Heart right ventricle (tissue), 16 donors: Measurements from ENCODE around the gene EPO. TPM values are rescaled to one million over a fixed set of nuclear protein-coding genes. Genes with fewer than 3 reads are reported as not detected.

Experiments
- ATAC-seq, 8 donors: fragments of 200-7000 bp; cut with Tn5 transposase; one replicate each; pipeline ENCODE4 v1.9.1; 2020; ENCODE audit warnings: mild to moderate bottlenecking in 8 of 8, moderate library complexity in 8 of 8, moderate number of reproducible peaks in 1 of 8
- DNase-seq, 2 donors: peaks; one replicate each; pipeline ENCODE4 v3.0.0-alpha.2; 2020
- H3K27ac ChIP-seq, 10 donors: fragments of 200-600 bp; sonication (generic) in 2 of 10; one replicate each; pipeline versions ENCODE4 v1.5.0 to v1.8.0; 2020 to 2022; ENCODE audit warnings: mild to moderate bottlenecking in 3 of 10
- H3K27me3 ChIP-seq, 7 donors: fragments of 200-600 bp; one replicate each; pipeline ENCODE4 v1.8.0; 2021 to 2022; ENCODE audit warnings: mild to moderate bottlenecking in 2 of 7
- H3K36me3 ChIP-seq, 9 donors: fragments of 200-600 bp; sonication (generic) in 1 of 9; one replicate each; pipeline versions ENCODE4 v1.5.0 to v1.8.0; 2020 to 2022; ENCODE audit warnings: mild to moderate bottlenecking in 2 of 9
- H3K4me1 ChIP-seq, 9 donors: fragments of 200-600 bp; sonication (generic) in 1 of 9; one replicate each; pipeline versions ENCODE4 v1.5.0 to v1.8.0; 2020 to 2022; ENCODE audit warnings: mild to moderate bottlenecking in 4 of 9
- H3K4me3 ChIP-seq, 10 donors: fragments of 200-600 bp; sonication (generic) in 2 of 10; one replicate each; pipeline versions ENCODE4 v1.5.0 to v1.8.0; 2020 to 2022; ENCODE audit warnings: mild to moderate bottlenecking in 7 of 10, moderate library complexity in 2 of 10
- H3K9me3 ChIP-seq, 11 donors: fragments of 200-600 bp in 10 of 11; sonication (generic) in 2 of 11; one replicate each; pipeline versions ENCODE4 v1.5.0 to v1.8.0; 2013 to 2022; ENCODE audit warnings: mild to moderate bottlenecking in 2 of 11, control low read depth in 1 of 11, moderate library complexity in 1 of 11
- CTCF ChIP-seq, 9 donors: fragments of 200-600 bp; sonication (generic) in 2 of 9; IDR thresholded peaks; one replicate each; pipeline versions ENCODE4 v1.5.0 to v1.8.0; 2021 to 2022; ENCODE audit warnings: antibody characterized with exemption in 9 of 9, mild to moderate bottlenecking in 5 of 9, moderate library complexity in 1 of 9
- WGBS, 2 donors: extraction: QIAGEN DNeasy Blood & Tissue Kit; methylation state at CpG; one replicate each; pipeline ENCODE4 v1.1.7; 2013; ENCODE audit warnings: inconsistent platforms in 1 of 2; 5-methylcytosine and 5-hydroxymethylcytosine counted together
- intact Hi-C, 10 donors: fragments of 100-400 bp; cut with DNase I; formaldehyde crosslinking; loops; one replicate each; pipeline versions ENCODE4 v1.11.1 to v1.14.2; 2022
- polyA plus RNA-seq, 2 donors: library from polyadenylated mRNA; stranded (reverse); fragments of 200-250 nt; gene quantifications; one replicate each; pipeline ENCODE4 v1.2.3, GENCODE V29; 2013
- total RNA-seq, 10 donors: library from RNA; stranded (reverse); fragmentation: NEBNext Ultra II Directional in 3 of 10; extraction: Animal tissue kit (Norgen Biotek cat#: 25700) in 3 of 10; gene quantifications; one replicate each; pipeline versions ENCODE4 v1.2.1 to v1.2.4, GENCODE V29; 2021 to 2023
- donor health status: Arrhythmogenic right ventricular cardiomyopathy.
- donor health status: ischemic (EF 13 %, LVEDD 7.1; RV severe dilation, severe dysfunction).
- donor health status: healthy with polysubstance abuse.
- donor health status: DM: no; HTN: yes; CAD: no.
- donor health status: DM: no; HTN: no; CAD: no.
- donor health status: ischemic (EF 25% LVEDD 6.9; RV normal size, moderate dysfunction).
- donor health status: ischemic (EF 25% LVEDD 5.7; RV mildly dilated, moderate dysfunction).
- donor health status: healthy.
- donor health status: DM: yes; HTN: yes; CAD: no.
- donor health status: Ischemic cardiomyopathy.
- donor health status: ischemic (EF 35%, LVEDD 5.7; RV mildly dilated, moderate dysfunction).
- donor health status: nonischemic (EF 11% LVEDD 7.7; RV severe dilation, severe dysfunction).
- donor health status: DM: yes; HTN: yes; CAD: no.
- donor health status: PGD.
- donor health status: ischemic (EF 29% LVEDD 5.4; RV normal size, mild dysfunction).
- donor health status: nonischemic (EF 23%, LVEDD 6.1; RV moderate dilation, normal function).

Gene EPO
- total and polyA plus RNA-seq, 12 donors, result 0.23 TPM; not detected in 11

- WGBS, 2 donors, result 79 to 83% methylated on average over 21 to 23 of the region's 23 CpGs
Measured at GRCh38 chr7:100676501-100677306, 43.6 kb upstream of the EPO start.

GRCh38 chr7:100677308-100678267, 42.7 kb upstream of the EPO start:
- H3K9me3 ChIP-seq, result no peaks in the 10 kb centered on the region
- H3K4me3 ChIP-seq, result no peak overlapping the region
- WGBS, 2 donors, result 83 to 87% methylated on average over 36 of the region's 36 CpGs
- no peak for TF ChIP-seq CTCF (IDR thresholded peaks at IDR 0.05)
- ATAC-seq, result no peak
- H3K4me1 ChIP-seq, result peaks cover 0 to 54% (median 23%) of the 10 kb centered on the region in 9 donors
- H3K27ac ChIP-seq, result peak overlapping the region in 3 of 10 donors; percentile 34 to 97 (median 41)
- no peak for DNase-seq
- intact Hi-C loops, result loop anchor here in 3 of 10 donors (5.0 to 10.0 kb wide), 3 partner anchors 65 to 245 kb away; partner anchors contain the start of genes MOSPD3 (in 1 of the 3) and TSC22D4 (in 1 of the 3)
- H3K27me3 ChIP-seq, result no peaks in the 10 kb centered on the region
- peaks cover 0 to 65% (median 39%) of the 10 kb centered on the region in 9 donors for H3K36me3 ChIP-seq

More at GRCh38 chr7:100676501-100677306, 43.6 kb upstream of the EPO start:
- Histone ChIP-seq H3K4me1 (peaks cover 0 to 55% (median 23%) of the 10 kb centered on the region in 9 donors), H3K9me3 (no peaks in the 10 kb centered on the region), H3K27me3 (no peaks in the 10 kb centered on the region), H3K4me3 (peak overlapping the region in 9 of 10 donors; percentile 95 to 99 (median 96)), H3K27ac (peak overlapping the region; percentile 78 to 100 (median 98)), H3K36me3 (peaks cover 0 to 56% (median 30%) of the 10 kb centered on the region in 9 donors)
- TF ChIP-seq CTCF (IDR thresholded peaks at IDR 0.05), result no peak
- ATAC-seq, result no peak
- DNase-seq, result no peak
- intact Hi-C loops, result loop anchor here in 3 of 10 donors (5.0 to 10.0 kb wide), 3 partner anchors 64 to 244 kb away; partner anchors contain the start of genes MOSPD3 (in 1 of the 3) and TSC22D4 (in 1 of the 3)

GRCh38 chr7:100678291-100678984, 41.8 kb upstream of the EPO start:
- no peak for TF ChIP-seq CTCF (IDR thresholded peaks at IDR 0.05)
- H3K27me3 ChIP-seq, result no peaks in the 10 kb centered on the region
- WGBS, 2 donors, result 72 to 73% methylated on average over 34 to 35 of the region's 35 CpGs
- peaks cover 0 to 49% (median 23%) of the 10 kb centered on the region in 9 donors for H3K4me1 ChIP-seq
- no peaks in the 10 kb centered on the region for H3K9me3 ChIP-seq
- H3K4me3 ChIP-seq, result no peak overlapping the region
- H3K27ac ChIP-seq, result peak overlapping the region in 2 of 10 donors; percentile 26 to 51
- DNase-seq (no peak), ATAC-seq (no peak)
- intact Hi-C loops, result loop anchor here in 3 of 10 donors (5.0 to 10.0 kb wide), 3 partner anchors 66 to 246 kb away; partner anchors contain the start of genes MOSPD3 (in 1 of the 3) and TSC22D4 (in 1 of the 3)
- peaks cover 0 to 73% (median 48%) of the 10 kb centered on the region in 9 donors for H3K36me3 ChIP-seq
